WTC11 (cell line): ENCODE results near the gene TNPO1. TPM values are rescaled to one million over a fixed set of nuclear protein-coding genes. Genes with fewer than 3 reads are reported as not detected.

Experiments
- ATAC-seq: fragments of 200-7000 bp; cut with Tn5 transposase; 2 replicates; pipeline ENCODE4 v1.10.0; 2021; ENCODE audit warnings: mild to moderate bottlenecking, moderate library complexity
- CTCF ChIA-PET: fragments of 300-600 bp; sonication (Branson Sonifier 250); formaldehyde crosslinking; loops from one replicate; lab custom pipeline; 2021; ENCODE audit warnings: antibody characterized with exemption; lab: Charles Lee
- POLR2A ChIA-PET: fragments of 350-600 bp; sonication (Branson Sonifier 250); formaldehyde crosslinking; loops from one replicate; lab custom pipeline; 2021; ENCODE audit warnings: antibody characterized with exemption; lab: Charles Lee
- DNase-seq: peaks from one replicate; pipeline ENCODE4 v3.0.0; 2021; ENCODE audit warnings: low spot score
- H3K27ac Mint-ChIP-seq: 2 replicates; pipeline ENCODE4 v1.8.0; 2021; ENCODE audit warnings: mixed read lengths
- H3K27me3 Mint-ChIP-seq: 2 replicates; pipeline ENCODE4 v1.8.0; 2021; ENCODE audit warnings: low read depth, mild to moderate bottlenecking, moderate library complexity, mixed read lengths
- H3K36me3 Mint-ChIP-seq: 2 replicates; pipeline ENCODE4 v1.8.0; 2021; ENCODE audit warnings: mixed read lengths
- H3K4me1 Mint-ChIP-seq: 2 replicates; pipeline ENCODE4 v1.8.0; 2022; ENCODE audit warnings: mixed read lengths
- H3K4me3 Mint-ChIP-seq: 2 replicates; pipeline ENCODE4 v1.8.0; 2021; ENCODE audit warnings: mild to moderate bottlenecking, moderate library complexity, mixed read lengths
- H3K9me3 Mint-ChIP-seq: 2 replicates; pipeline ENCODE4 v1.8.0; 2021; ENCODE audit warnings: mixed read lengths
- ATF1 ChIP-seq: sonication (generic); formaldehyde crosslinking; IDR thresholded peaks from 2 replicates; pipeline ENCODE4 v1.8.1; 2023; ENCODE audit warnings: mild to moderate bottlenecking, moderate library complexity, missing genetic modification reagents
- ESRRA ChIP-seq: sonication (generic); formaldehyde crosslinking; IDR thresholded peaks from 2 replicates; pipeline ENCODE4 v1.8.1; 2022; ENCODE audit warnings: mild to moderate bottlenecking, missing genetic modification reagents, borderline replicate concordance
- IRF2 ChIP-seq: sonication (generic); formaldehyde crosslinking; IDR thresholded peaks from 2 replicates; pipeline ENCODE4 v1.8.0; 2022; ENCODE audit warnings: low read depth, missing genetic modification reagents, borderline replicate concordance
- JUN ChIP-seq: sonication (generic); formaldehyde crosslinking; IDR thresholded peaks from 2 replicates; pipeline ENCODE4 v1.8.0; 2023; ENCODE audit warnings: mild to moderate bottlenecking, missing genetic modification reagents
- NR3C1 ChIP-seq: sonication (generic); formaldehyde crosslinking; conservative IDR thresholded peaks from 2 replicates; pipeline ENCODE4 v1.8.1; 2023; ENCODE audit warnings: low read depth, mild to moderate bottlenecking, missing genetic modification reagents
- OVOL2 ChIP-seq: fragments of 250-450 bp; sonication (Bioruptor Pico); IDR thresholded peaks from 2 replicates; pipeline ENCODE4 v1.9.0; 2021; ENCODE audit warnings: mild to moderate bottlenecking, borderline replicate concordance
- SP1 ChIP-seq: sonication (generic); formaldehyde crosslinking; conservative IDR thresholded peaks from 2 replicates; pipeline ENCODE4 v1.8.1; 2022; ENCODE audit warnings: missing genetic modification reagents
- TEAD1 ChIP-seq: sonication (generic); formaldehyde crosslinking; IDR thresholded peaks from 2 replicates; pipeline ENCODE4 v1.8.0; 2022; ENCODE audit warnings: mild to moderate bottlenecking, missing genetic modification reagents
- ZNF396 ChIP-seq: fragments of 250-450 bp; sonication (Bioruptor Pico); IDR thresholded peaks from 2 replicates; pipeline ENCODE4 v1.8.0; 2021; ENCODE audit warnings: mild to moderate bottlenecking, moderate library complexity, borderline replicate concordance
- ZNF416 ChIP-seq: fragments of 250-450 bp; sonication (Bioruptor Pico); IDR thresholded peaks from 2 replicates; pipeline ENCODE4 v1.9.0; 2021; ENCODE audit warnings: mild to moderate bottlenecking, inconsistent platforms
- ZNF423 ChIP-seq: fragments of 250-450 bp; sonication (Bioruptor Pico); IDR thresholded peaks from 2 replicates; pipeline ENCODE4 v2.1.2; 2022; ENCODE audit warnings: mild to moderate bottlenecking, moderate library complexity
- total RNA-seq: library from RNA; stranded (reverse); gene quantifications from 3 replicates; pipeline ENCODE4 v1.2.3, GENCODE V29; 2021
- TF ChIP-seq, protein P1 (sequence below): sonication (generic); formaldehyde crosslinking; IDR thresholded peaks from 2 replicates; pipeline ENCODE4 v1.8.1; 2023; ENCODE audit warnings: mild to moderate bottlenecking, missing genetic modification reagents
- TF ChIP-seq, protein P2 (sequence below): fragments of 250-450 bp; sonication (Bioruptor Pico); conservative IDR thresholded peaks from 2 replicates; pipeline ENCODE4 v1.9.0; 2021; ENCODE audit warnings: mild to moderate bottlenecking

Gene TNPO1
- total RNA-seq, 1 experiment from 2014 or later, result 150 TPM

GRCh38 chr5:72852356-72852755 is 35.9 kb downstream of the TNPO1 start:
- Mint-ChIP-seq H3K4me1 (peaks cover 43% of the 10 kb centered on the region), H3K9me3 (no peaks in the 10 kb centered on the region), H3K36me3 (peaks cover 35% of the 10 kb centered on the region), H3K27ac (peak overlapping the region; percentile 48; the same call in 1 of the 2 replicates), H3K4me3 (no peak overlapping the region), H3K27me3 (no peaks in the 10 kb centered on the region)
- DNase-seq (no peak), ATAC-seq (no peak)
- ChIA-PET POLR2A (interaction anchor here (0.9 kb wide), 1 partner anchor 105 kb away, joined by 3 read pairs; no protein-coding TSS in a partner anchor), CTCF (no interaction called here)
- no peak for TF ChIP-seq TEAD1
- no peak for TF ChIP-seq SP1 (CRISPR knock-in tag)

- no peak overlapping the region for H3K4me3 Mint-ChIP-seq
Observed at GRCh38 chr5:72854419-72854818, 38.0 kb downstream of the TNPO1 start.

GRCh38 chr5:72855821-72856220 is 39.4 kb downstream of the TNPO1 start:
- Mint-ChIP-seq H3K27me3 (no peaks in the 10 kb centered on the region), H3K4me1 (peaks cover 24% of the 10 kb centered on the region), H3K4me3 (no peak overlapping the region), H3K9me3 (peaks cover 4% of the 10 kb centered on the region; the same call in 1 of the 2 replicates), H3K36me3 (peaks cover 62% of the 10 kb centered on the region), H3K27ac (no peak overlapping the region)
- DNase-seq (no peak), ATAC-seq (no peak)
- ChIA-PET CTCF (no interaction called here), POLR2A (interaction anchor here (0.6 kb wide), 1 partner anchor 8 kb away, joined by 4 read pairs; no protein-coding TSS in a partner anchor)
- TF ChIP-seq, protein P1, sequence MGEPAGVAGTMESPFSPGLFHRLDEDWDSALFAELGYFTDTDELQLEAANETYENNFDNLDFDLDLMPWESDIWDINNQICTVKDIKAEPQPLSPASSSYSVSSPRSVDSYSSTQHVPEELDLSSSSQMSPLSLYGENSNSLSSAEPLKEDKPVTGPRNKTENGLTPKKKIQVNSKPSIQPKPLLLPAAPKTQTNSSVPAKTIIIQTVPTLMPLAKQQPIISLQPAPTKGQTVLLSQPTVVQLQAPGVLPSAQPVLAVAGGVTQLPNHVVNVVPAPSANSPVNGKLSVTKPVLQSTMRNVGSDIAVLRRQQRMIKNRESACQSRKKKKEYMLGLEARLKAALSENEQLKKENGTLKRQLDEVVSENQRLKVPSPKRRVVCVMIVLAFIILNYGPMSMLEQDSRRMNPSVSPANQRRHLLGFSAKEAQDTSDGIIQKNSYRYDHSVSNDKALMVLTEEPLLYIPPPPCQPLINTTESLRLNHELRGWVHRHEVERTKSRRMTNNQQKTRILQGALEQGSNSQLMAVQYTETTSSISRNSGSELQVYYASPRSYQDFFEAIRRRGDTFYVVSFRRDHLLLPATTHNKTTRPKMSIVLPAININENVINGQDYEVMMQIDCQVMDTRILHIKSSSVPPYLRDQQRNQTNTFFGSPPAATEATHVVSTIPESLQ (CRISPR knock-in tag), result no peak
- TF ChIP-seq, protein P2, sequence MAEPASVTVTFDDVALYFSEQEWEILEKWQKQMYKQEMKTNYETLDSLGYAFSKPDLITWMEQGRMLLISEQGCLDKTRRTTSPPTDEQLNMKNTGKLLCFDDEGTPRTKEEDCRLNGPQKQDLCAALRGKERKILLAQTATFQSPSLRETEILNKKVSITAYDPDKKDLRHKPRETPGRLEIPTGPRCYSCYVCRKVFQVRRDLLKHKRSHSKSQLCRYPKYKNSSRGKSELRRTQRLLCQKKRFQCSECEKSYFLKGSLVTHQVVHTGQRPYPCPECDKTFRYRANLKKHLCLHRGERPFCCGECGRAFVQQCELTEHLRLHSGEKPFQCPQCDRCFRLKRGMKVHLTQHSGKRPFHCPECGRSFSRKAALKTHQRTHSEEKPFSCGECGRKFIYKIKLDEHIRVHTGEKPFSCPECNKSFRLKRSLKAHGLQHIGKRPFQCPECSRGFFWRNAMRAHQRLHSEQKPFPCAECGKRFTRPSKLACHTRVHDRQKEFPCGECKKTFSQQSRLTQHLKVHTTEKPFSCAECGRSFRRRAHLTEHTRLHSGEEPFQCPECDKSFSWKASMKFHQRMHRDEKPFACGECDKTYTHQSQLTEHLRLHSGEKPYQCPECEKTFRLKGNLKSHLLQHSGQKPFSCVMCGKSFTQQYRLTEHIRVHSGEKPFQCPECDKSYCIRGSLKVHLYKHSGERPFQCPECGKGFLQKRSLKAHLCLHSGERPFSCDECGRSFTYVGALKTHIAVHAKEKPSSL (CRISPR knock-in tag), result no peak

More at GRCh38 chr5:72854419-72854818, 38.0 kb downstream of the TNPO1 start:
- no peak for TF ChIP-seq ZNF396 (CRISPR knock-in tag)
- TF ChIP-seq ATF1 (CRISPR knock-in tag), result no peak
- TF ChIP-seq JUN (CRISPR knock-in tag), result no peak
- no peak for TF ChIP-seq ZNF416
- TF ChIP-seq, protein P2 (CRISPR knock-in tag), result no peak
- TF ChIP-seq OVOL2 (CRISPR knock-in tag), result no peak
- TF ChIP-seq ESRRA (CRISPR knock-in tag), result no peak
- TF ChIP-seq ZNF423, result no peak
- no peak for TF ChIP-seq IRF2
- TF ChIP-seq, protein P1 (CRISPR knock-in tag), result no peak
- no peak for TF ChIP-seq NR3C1
- DNase-seq, result no peak
- H3K36me3 Mint-ChIP-seq, result peaks cover 52% of the 10 kb centered on the region
- ChIA-PET CTCF (no interaction called here), POLR2A (no interaction called here)
- no peak for ATAC-seq
- H3K4me1 Mint-ChIP-seq, result peaks cover 35% of the 10 kb centered on the region
- no peak overlapping the region for H3K27ac Mint-ChIP-seq
- H3K27me3 Mint-ChIP-seq, result no peaks in the 10 kb centered on the region
- H3K9me3 Mint-ChIP-seq, result peaks cover 4% of the 10 kb centered on the region; the same call in 1 of the 2 replicates
